ENCODE data around the gene IL10RB. TPM values are rescaled to one million over a fixed set of nuclear protein-coding genes. Genes with fewer than 3 reads are reported as not detected.

IL10RB gene
- total RNA-seq, 1 donor from 2014 or later, result 31.1 TPM

GRCh38 chr21:33292724-33293123 is 26.6 kb downstream of the IL10RB start:
- DNase-seq (ENCODE audit: low read depth) (no peak), FAIRE-seq (no peak)
- no peak overlapping the region for H3K4me3 ChIP-seq (ENCODE audit: low read depth, low read length)
- peaks cover 3% of the 10 kb centered on the region for H3K36me3 ChIP-seq (ENCODE audit: control insufficient read depth, insufficient read depth, low read length)
- H3K27me3 ChIP-seq (ENCODE audit: control insufficient read depth, insufficient read depth, low read length), result no peaks in the 10 kb centered on the region
- TF ChIP-seq CTCF (IDR thresholded peaks at IDR 0.05; ENCODE audit: insufficient read depth, low read length, severe bottlenecking), result no peak

- TF ChIP-seq CTCF (IDR thresholded peaks at IDR 0.05; ENCODE audit: insufficient read depth, low read length, severe bottlenecking), result no peak
- no peak for DNase-seq (ENCODE audit: low read depth)
- no peak for FAIRE-seq
Measured at GRCh38 chr21:33293136-33293535, 27.0 kb downstream of the IL10RB start.

GRCh38 chr21:33293811-33294216 is 27.6 kb downstream of the IL10RB start:
- peak; percentile 34 for DNase-seq (ENCODE audit: low read depth)
- no peak overlapping the region for H3K4me3 ChIP-seq (ENCODE audit: low read depth, low read length)
- H3K27me3 ChIP-seq (ENCODE audit: control insufficient read depth, insufficient read depth, low read length), result no peaks in the 10 kb centered on the region
- no peak for FAIRE-seq
- TF ChIP-seq CTCF (IDR thresholded peaks at IDR 0.05; ENCODE audit: insufficient read depth, low read length, severe bottlenecking), result no peak
- H3K36me3 ChIP-seq (ENCODE audit: control insufficient read depth, insufficient read depth, low read length), result peaks cover 3% of the 10 kb centered on the region

More at GRCh38 chr21:33293136-33293535, 27.0 kb downstream of the IL10RB start:
- no peak overlapping the region for H3K4me3 ChIP-seq (ENCODE audit: low read depth, low read length)
- H3K36me3 ChIP-seq (ENCODE audit: control insufficient read depth, insufficient read depth, low read length), result peaks cover 3% of the 10 kb centered on the region
- no peaks in the 10 kb centered on the region for H3K27me3 ChIP-seq (ENCODE audit: control insufficient read depth, insufficient read depth, low read length)

GRCh38 chr21:33296156-33296555 is 30.0 kb downstream of the IL10RB start:
- no peak for FAIRE-seq
- no peak for TF ChIP-seq CTCF (IDR thresholded peaks at IDR 0.05; ENCODE audit: insufficient read depth, low read length, severe bottlenecking)
- DNase-seq (ENCODE audit: low read depth), result no peak
- Histone ChIP-seq H3K4me3 (ENCODE audit: low read depth, low read length) (no peak overlapping the region), H3K36me3 (ENCODE audit: control insufficient read depth, insufficient read depth, low read length) (no peaks in the 10 kb centered on the region), H3K27me3 (ENCODE audit: control insufficient read depth, insufficient read depth, low read length) (no peaks in the 10 kb centered on the region)

GRCh38 chr21:33299181-33299752 is 33.1 kb downstream of the IL10RB start:
- H3K4me3 ChIP-seq (ENCODE audit: low read depth, low read length), result no peak overlapping the region
- no peaks in the 10 kb centered on the region for H3K36me3 ChIP-seq (ENCODE audit: control insufficient read depth, insufficient read depth, low read length)
- FAIRE-seq, result no peak
- TF ChIP-seq CTCF (IDR thresholded peaks at IDR 0.05; ENCODE audit: insufficient read depth, low read length, severe bottlenecking), result peak; percentile 24
- no peaks in the 10 kb centered on the region for H3K27me3 ChIP-seq (ENCODE audit: control insufficient read depth, insufficient read depth, low read length)
- DNase-seq (ENCODE audit: low read depth), result peak; percentile 72
